NCI-H128 (cell line): ENCODE results near the gene ZNF382.
"Not testable (repeated sequence)": the region's sequence is repeated elsewhere in the genome, so short reads cannot be mapped to it uniquely, and the experiment has no call there.

ENCODE experiments used
- DNase-seq: peaks from one replicate; lab custom pipeline; 2025; ENCODE audit not compliant: unreplicated experiment; lab: John Stamatoyannopoulos, UW

The ZNF382 gene

GRCh38 chr19:36605101-36605876 is at the start of gene ZNF382:
TSS of gene ZNF382 (plus strand) at chr19:36605313. CDS start at chr19:36609915, 4,602 bp downstream.
- peak; percentile 68 for DNase-seq

GRCh38 chr19:36564391-36564790 is 40.7 kb upstream of the ZNF382 start:
- DNase-seq: no peak

GRCh38 chr19:36572593-36573019 is 32.5 kb upstream of the ZNF382 start:
- no peak for DNase-seq

GRCh38 chr19:36573020-36573894 is 31.9 kb upstream of the ZNF382 start, which contains the start of gene ZNF529:
TSS of gene ZNF529 (minus strand) at chr19:36573292. CDS start at chr19:36572346, 946 bp downstream.
- DNase-seq: peak; percentile 73

DNA sequence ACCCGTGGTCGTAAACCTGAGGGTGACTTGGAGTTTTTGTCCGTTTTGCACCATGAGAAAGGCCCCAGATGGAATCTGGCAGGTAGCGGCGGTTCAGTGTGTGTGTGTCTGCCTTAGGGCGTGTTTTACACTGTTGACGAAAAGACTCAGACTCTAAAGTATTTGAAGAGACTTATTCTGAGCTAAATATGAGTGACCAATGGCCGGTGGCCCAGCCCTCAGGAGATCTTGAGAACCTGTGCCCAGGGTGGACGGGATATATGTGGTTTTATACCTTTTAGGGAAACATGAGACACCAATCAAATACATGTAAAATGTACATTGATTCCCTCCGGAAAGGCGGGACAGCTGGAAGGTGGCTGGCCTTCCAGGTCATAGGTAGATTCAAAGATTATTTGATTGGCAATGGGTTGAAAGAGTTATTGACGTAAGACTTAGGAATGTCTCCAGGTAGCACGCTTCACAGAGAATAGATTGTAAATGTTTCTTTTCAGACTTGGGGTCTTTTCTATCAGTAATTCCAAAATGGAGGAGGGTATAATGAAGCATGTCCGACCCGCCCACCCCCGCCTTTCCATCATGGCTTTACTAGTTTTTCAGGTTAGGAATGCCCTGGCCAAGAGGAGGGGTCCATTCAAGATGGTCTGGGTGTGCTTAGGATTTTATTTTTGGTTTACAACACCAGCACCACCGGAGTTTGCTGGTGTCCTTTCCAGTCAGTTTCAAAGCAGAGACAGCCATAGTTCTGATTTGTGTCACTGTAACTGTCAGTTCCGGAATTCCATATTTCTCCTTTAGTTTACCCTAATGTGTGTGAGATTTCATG is 31.0 kb upstream of the ZNF382 start:
- DNase-seq: no peak

DNA sequence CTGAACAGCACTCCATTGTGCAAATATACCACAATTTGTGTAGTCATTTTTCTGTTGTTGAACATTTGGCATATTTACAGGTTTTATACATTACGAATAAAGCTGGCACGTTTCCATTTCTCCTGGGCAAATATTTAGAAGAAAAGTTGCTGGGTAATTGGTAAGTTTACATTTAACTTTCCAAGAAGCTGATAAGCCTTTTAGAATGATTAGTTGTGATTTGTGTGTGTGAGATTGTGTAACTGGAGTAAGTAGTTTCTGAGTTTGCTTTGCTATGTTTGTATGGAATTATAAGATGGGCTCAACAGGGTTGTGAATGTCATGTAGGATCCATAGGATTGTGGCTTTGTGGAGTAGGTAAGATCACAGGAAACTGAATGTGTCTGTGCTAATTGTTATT is 30.4 kb upstream of the ZNF382 start:
- DNase-seq: no peak

GRCh38 chr19:36577271-36577996 is 27.7 kb upstream of the ZNF382 start:
- no peak for DNase-seq

DNA sequence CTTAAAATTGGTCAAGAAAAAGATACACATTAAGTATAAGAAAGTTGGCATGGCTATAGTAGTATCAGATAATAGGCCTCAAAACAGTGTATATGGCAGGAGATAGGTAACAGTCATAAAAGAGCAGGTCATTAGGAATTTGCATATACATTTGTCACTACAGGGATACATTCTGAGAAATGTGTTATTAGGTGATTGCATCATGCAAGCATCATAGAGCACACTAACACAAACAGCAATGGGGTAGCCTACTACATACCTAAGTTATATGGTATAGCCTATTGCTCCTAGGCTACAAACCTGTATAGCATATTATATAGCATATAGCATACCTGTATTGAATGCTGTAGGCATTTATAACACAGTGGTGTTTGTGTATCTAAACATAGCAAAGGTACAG is 25.9 kb upstream of the ZNF382 start:
- no peak for DNase-seq

- not testable (repeated sequence) for DNase-seq
Measured at GRCh38 chr19:36602681-36603080, 2.4 kb upstream of the ZNF382 start.

DNA sequence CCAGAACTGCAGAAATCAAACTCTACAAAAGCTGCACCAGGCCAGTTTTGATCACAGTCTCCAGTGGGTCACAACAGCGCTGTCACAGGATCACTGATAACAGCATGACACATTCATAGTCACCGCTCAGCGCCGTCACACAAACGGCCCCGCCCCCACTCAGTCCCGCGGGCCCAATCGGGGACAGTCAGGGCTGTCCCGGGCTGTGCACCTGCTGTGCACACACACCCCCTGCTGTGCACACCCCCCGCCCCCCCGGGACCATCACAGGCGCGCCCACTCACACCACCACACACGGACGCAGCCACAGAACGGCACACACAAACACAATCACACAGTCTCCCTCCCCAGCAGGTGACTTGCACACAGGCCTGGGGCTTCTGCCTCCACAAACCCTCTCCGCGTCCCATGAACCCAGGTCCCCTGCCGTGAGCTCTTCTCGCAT is 435 bp upstream of the ZNF382 start:
- DNase-seq: no peak

DNA sequence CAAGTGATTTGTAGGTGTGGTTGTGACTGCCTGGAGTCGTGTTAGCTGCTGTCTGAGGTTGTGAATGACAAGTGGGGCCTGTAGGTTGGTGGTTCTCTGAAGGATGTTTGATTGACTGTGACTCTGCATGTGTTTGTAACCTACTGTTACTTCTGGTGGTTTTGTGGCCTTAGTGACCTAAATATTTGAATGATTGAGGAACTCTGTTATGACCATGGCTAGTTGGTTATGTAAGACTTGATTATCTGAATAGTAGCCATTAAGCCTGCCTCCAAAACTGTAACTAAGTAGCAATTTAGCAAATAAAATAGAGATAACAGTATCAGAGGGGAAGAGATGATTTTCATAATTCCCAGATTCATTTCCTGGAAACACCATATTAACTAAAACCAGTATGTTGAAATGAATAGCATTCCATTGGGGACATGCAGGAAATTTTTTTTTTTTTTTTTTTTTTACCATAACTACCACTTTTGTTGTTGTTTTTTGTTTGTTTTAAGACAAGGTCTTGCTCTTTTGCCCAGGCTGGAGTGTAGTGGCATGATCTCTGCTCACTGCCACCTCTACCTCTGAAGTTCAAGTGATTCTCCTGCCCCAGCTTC is 865 bp downstream of the ZNF382 start:
- DNase-seq: no peak

- DNase-seq: no peak
Measured at GRCh38 chr19:36627057-36627456, 21.9 kb downstream of the ZNF382 start.

DNA sequence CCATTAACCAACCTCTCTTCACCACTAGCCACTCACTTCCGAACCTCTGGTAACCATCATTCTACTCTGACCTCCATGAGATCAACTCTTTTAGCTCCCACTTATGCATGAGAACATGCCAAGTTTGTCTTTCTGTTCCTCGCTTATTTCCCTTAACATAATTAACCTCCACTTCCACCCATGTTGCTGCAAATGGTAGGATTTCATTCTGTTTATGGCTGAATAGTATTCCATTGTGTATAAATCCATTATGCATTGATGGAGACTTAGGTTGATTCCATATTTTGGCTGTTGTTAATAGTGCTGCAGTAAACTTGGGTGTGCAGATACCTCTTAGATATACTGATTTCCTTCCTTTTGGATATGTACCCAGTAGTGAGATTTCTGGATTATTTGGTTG is 30.2 kb downstream of the ZNF382 start:
- DNase-seq: no peak

DNA sequence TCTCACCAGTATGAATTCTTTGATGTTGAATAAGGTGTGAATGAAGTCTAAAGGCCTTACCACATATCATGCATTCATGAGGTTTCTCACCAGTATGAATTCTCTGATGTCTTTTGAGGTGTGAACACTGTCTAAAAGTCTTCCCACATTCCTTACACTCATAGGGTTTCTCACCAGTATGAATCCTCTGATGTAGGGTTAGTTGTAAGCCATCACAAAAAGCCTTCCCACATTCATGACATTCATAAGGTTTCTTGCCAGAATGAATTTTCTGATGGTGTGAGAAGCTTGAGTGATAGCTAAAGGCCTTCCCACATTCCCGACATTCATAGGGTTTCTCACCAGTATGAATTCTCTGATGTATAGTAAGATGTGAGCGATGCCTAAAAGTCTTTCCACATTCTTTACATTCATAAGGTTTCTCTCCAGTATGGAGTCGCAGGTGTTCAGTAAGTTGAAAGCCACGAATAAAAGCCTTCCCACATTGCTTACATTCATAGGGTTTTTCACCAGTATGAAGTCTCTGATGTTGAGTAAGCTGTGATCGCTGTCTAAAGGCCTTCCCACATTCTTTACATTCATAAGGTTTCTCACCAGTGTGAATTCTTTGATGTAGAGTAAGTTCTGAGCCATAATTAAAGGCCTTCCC is 33.9 kb downstream of the ZNF382 start:
- no peak for DNase-seq

- no peak for DNase-seq
Measured at GRCh38 chr19:36646746-36647145, 41.6 kb downstream of the ZNF382 start.

DNA sequence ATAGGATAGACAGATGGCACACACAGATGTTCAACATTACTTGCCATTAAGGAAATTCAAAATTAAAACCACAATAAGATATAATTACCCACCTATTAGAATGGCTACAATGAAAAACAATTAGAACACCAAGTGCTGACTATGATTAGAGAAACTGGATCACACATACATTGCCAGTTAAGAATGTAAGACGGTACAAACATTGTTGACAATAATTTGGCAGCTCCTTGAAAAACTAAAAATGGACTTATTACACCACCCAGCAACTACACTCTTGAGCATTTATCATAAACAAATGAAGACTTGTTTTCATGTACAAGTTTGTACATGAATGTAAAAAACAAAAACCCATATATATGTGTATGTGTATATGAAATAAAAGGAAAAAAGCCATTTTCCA is 47.8 kb downstream of the ZNF382 start:
- DNase-seq: no peak

- DNase-seq: no peak
Measured at GRCh38 chr19:36665832-36666231, 60.7 kb downstream of the ZNF382 start.

GRCh38 chr19:36668646-36669045 is 63.5 kb downstream of the ZNF382 start:
- DNase-seq: no peak

DNA sequence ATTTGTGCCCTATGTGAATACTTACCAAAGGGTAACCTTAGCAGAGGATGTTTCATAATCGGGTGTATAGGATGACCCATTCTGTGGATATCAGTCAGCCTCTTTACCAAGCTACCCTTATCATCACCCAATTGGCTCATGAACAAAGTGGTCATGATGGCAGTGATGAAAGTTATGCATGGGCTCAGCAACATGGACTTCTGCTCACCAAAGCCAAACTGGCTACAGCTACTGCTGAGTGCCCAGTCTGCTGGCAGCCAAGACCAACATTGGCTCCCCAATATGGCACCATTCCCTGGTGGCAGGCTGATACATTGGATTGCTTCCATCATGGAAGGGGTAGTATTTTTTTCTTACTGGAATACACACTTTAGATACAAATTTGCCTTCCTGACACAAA is 67.3 kb downstream of the ZNF382 start:
- no peak for DNase-seq
